H1 (cell line): ENCODE results near the gene ZMAT5. TPM values are rescaled to one million over a fixed set of nuclear protein-coding genes. Genes with fewer than 3 reads are reported as not detected.

Experiments used
- CTCF ChIA-PET: fragments of 300-600 bp; sonication (Branson Sonifier 250); formaldehyde crosslinking; loops from one replicate; lab custom pipeline; 2021; ENCODE audit not compliant: partially characterized antibody; lab: Charles Lee
- POLR2A ChIA-PET: fragments of 300-600 bp; sonication (Branson Sonifier 250); formaldehyde crosslinking; loops from one replicate; lab custom pipeline; 2021; ENCODE audit warnings: inconsistent platforms; ENCODE audit not compliant: partially characterized antibody; lab: Charles Lee
- DNase-seq, 2 experiments: peaks; one replicate each; pipeline versions ENCODE4 v3.0.0 to v3.0.0-alpha.2; 2010 to 2022; ENCODE audit warnings: low spot score in 2 of 2, low read depth in 1 of 2, mixed read lengths in 1 of 2
- FAIRE-seq: peaks from 2 replicates; lab custom pipeline; 2011; peaks lifted over from hg19 to GRCh38; lab: Jason Lieb, UNC
- H2AFZ ChIP-seq: 2 replicates; pipeline ENCODE4 v1.8.1; 2012; ENCODE audit warnings: low read length, inconsistent platforms
- H2AK5ac ChIP-seq: 2 replicates; pipeline ENCODE4 v1.6.1; 2013; ENCODE audit warnings: low read depth, low read length
- H2BK120ac ChIP-seq: replicated peaks from 2 replicates; pipeline ENCODE3; 2013; ENCODE audit warnings: low read depth, low read length, inconsistent platforms
- H2BK12ac ChIP-seq: 2 replicates; pipeline ENCODE4 v1.6.1; 2013; ENCODE audit warnings: low read depth, low read length
- H2BK15ac ChIP-seq: 2 replicates; pipeline ENCODE4 v1.6.1; 2013; ENCODE audit warnings: low read length
- H2BK20ac ChIP-seq: 2 replicates; pipeline ENCODE4 v1.6.1; 2013; ENCODE audit warnings: low read length
- H2BK5ac ChIP-seq: 2 replicates; pipeline ENCODE4 v1.6.1; 2013; ENCODE audit warnings: low read depth, low read length
- H3K14ac ChIP-seq: 2 replicates; pipeline ENCODE4 v1.6.1; 2013; ENCODE audit warnings: inconsistent platforms; ENCODE audit not compliant: insufficient read length
- H3K18ac ChIP-seq: 2 replicates; pipeline ENCODE4 v1.6.1; 2013; ENCODE audit warnings: low read length; ENCODE audit errors: extremely low read depth
- H3K23ac ChIP-seq: 2 replicates; pipeline ENCODE4 v1.6.1; 2013; ENCODE audit warnings: inconsistent platforms; ENCODE audit not compliant: insufficient read length
- H3K23me2 ChIP-seq: 2 replicates; pipeline ENCODE4 v1.6.1; 2013; ENCODE audit warnings: low read depth, low read length
- H3K27ac ChIP-seq: 2 replicates; pipeline ENCODE4 v1.6.1; 2011; ENCODE audit warnings: low read depth, low read length, inconsistent platforms
- H3K27me3 ChIP-seq, 4 experiments: replicated peaks in 1 of 4; 1 replicate in 1 of 4; 2 replicates in 3 of 4; pipeline versions ENCODE4 v1.6.1 to v1.8.1; 2011 to 2013; ENCODE audit warnings: low read length in 3 of 4, mild to moderate bottlenecking in 3 of 4, inconsistent platforms in 2 of 4, mixed read lengths in 2 of 4, moderate library complexity in 1 of 4; ENCODE audit not compliant: control insufficient read depth in 3 of 4, insufficient read depth in 3 of 4; ENCODE audit errors: extremely low read depth in 1 of 4
- H3K36me3 ChIP-seq, 4 experiments: 2 replicates each; pipeline versions ENCODE4 v1.6.1 to v1.8.1; 2011 to 2013; ENCODE audit warnings: mild to moderate bottlenecking in 4 of 4, low read length in 3 of 4, moderate library complexity in 2 of 4, control low read depth in 1 of 4, inconsistent platforms in 1 of 4; ENCODE audit not compliant: insufficient read depth in 4 of 4, control insufficient read depth in 2 of 4
- H3K4ac ChIP-seq: replicated peaks from 2 replicates; pipeline ENCODE3; 2013; ENCODE audit warnings: low read length, low read depth, mixed read lengths, inconsistent platforms; ENCODE audit not compliant: insufficient read length
- H3K4me1 ChIP-seq, 4 experiments: replicated peaks in 1 of 4; 1 replicate in 1 of 4; 2 replicates in 3 of 4; pipeline versions ENCODE4 v1.6.1 to v1.8.1; 2011 to 2013; ENCODE audit warnings: low read length in 3 of 4, inconsistent platforms in 2 of 4, mixed read lengths in 1 of 4; ENCODE audit not compliant: insufficient read depth in 4 of 4, control insufficient read depth in 3 of 4
- H3K4me2 ChIP-seq, 2 experiments: 2 replicates each; pipeline versions ENCODE4 v1.6.1 to v1.8.1; 2011 to 2013; ENCODE audit warnings: low read depth in 2 of 2, low read length in 2 of 2, control low read depth in 1 of 2, inconsistent platforms in 1 of 2, mild to moderate bottlenecking in 1 of 2; ENCODE audit not compliant: insufficient read depth in 1 of 2
- H3K4me3 ChIP-seq, 4 experiments: fragments of 200-600, 300-600 bp in 1 of 4; sonication (generic), shearing (Covaris generic), sonication (Bioruptor Twin) in 1 of 4; 2 replicates each; pipeline versions ENCODE4 v1.5.1 to v1.8.1; 2011 to 2016; ENCODE audit warnings: low read length in 4 of 4, low read depth in 3 of 4, control low read depth in 2 of 4, inconsistent platforms in 2 of 4, mild to moderate bottlenecking in 2 of 4, mixed read lengths in 1 of 4, moderate library complexity in 1 of 4; ENCODE audit not compliant: insufficient read depth in 2 of 4; ENCODE audit errors: extremely low read depth in 1 of 4
- H3K56ac ChIP-seq: replicated peaks from 2 replicates; pipeline ENCODE3; 2013; ENCODE audit warnings: low read depth, mild to moderate bottlenecking, mixed read lengths, low read length, inconsistent platforms; ENCODE audit not compliant: insufficient read length
- H3K79me1 ChIP-seq: 2 replicates; pipeline ENCODE4 v1.6.1; 2013; ENCODE audit warnings: low read depth, low read length, control low read depth
- H3K79me2 ChIP-seq, 2 experiments: 2 replicates each; pipeline versions ENCODE4 v1.6.1 to v1.8.1; 2012 to 2013; ENCODE audit warnings: low read length in 2 of 2, mild to moderate bottlenecking in 2 of 2, inconsistent platforms in 1 of 2; ENCODE audit not compliant: insufficient read depth in 2 of 2, control insufficient read depth in 1 of 2
- H3K9ac ChIP-seq, 4 experiments: replicated peaks in 1 of 4; 1 replicate in 1 of 4; 2 replicates in 3 of 4; pipeline versions ENCODE4 v1.6.1 to v1.8.1; 2011 to 2013; ENCODE audit warnings: low read depth in 3 of 4, low read length in 3 of 4, control low read depth in 2 of 4, mild to moderate bottlenecking in 2 of 4, moderate library complexity in 2 of 4, inconsistent platforms in 1 of 4; ENCODE audit errors: extremely low read depth in 1 of 4
- H3K9me3 ChIP-seq, 2 experiments: 2 replicates each; pipeline versions ENCODE4 v1.6.1 to v1.8.1; 2012 to 2013; ENCODE audit warnings: mild to moderate bottlenecking in 2 of 2, moderate library complexity in 2 of 2, control low read depth in 1 of 2, inconsistent platforms in 1 of 2, low read depth in 1 of 2, low read length in 1 of 2, mixed read lengths in 1 of 2; ENCODE audit not compliant: insufficient read depth in 2 of 2
- H4K20me1 ChIP-seq, 2 experiments: replicated peaks in 1 of 2; 2 replicates each; pipeline versions ENCODE3 to v1.8.1; 2011 to 2013; ENCODE audit warnings: inconsistent platforms in 2 of 2, low read length in 2 of 2, mild to moderate bottlenecking in 1 of 2; ENCODE audit not compliant: insufficient read depth in 2 of 2, control insufficient read depth in 1 of 2
- H4K5ac ChIP-seq: 2 replicates; pipeline ENCODE4 v1.6.1; 2013; ENCODE audit warnings: low read length, low read depth, mixed read lengths, inconsistent platforms; ENCODE audit not compliant: insufficient read length
- H4K8ac ChIP-seq: 2 replicates; pipeline ENCODE4 v1.8.0; 2013; ENCODE audit warnings: mild to moderate bottlenecking, moderate library complexity, low read length, inconsistent platforms; ENCODE audit not compliant: insufficient read depth; ENCODE audit errors: extremely low read depth
- H4K91ac ChIP-seq: replicated peaks from 2 replicates; pipeline ENCODE3; 2013; ENCODE audit warnings: low read length, mixed read lengths, inconsistent platforms; ENCODE audit not compliant: insufficient read length
- CHD1 ChIP-seq: IDR thresholded peaks from 2 replicates; pipeline ENCODE4 v1.6.1; 2012; ENCODE audit warnings: low read depth, low read length, improper control_type of control experiment
- CHD2 ChIP-seq: IDR thresholded peaks from 2 replicates; pipeline ENCODE4 v1.6.1; 2012; ENCODE audit warnings: low read length, improper control_type of control experiment
- EZH2 ChIP-seq: fragments of 200-600 bp; sonication (generic); IDR thresholded peaks from 2 replicates; pipeline ENCODE4 v1.7.1; 2012; ENCODE audit warnings: low read depth, mild to moderate bottlenecking, moderate library complexity, low read length, inconsistent platforms; ENCODE audit not compliant: severe bottlenecking
- FOSL1 ChIP-seq: IDR thresholded peaks from 2 replicates; pipeline ENCODE4 v1.6.1; 2011; ENCODE audit warnings: mild to moderate bottlenecking, low read depth, low read length, moderate library complexity; ENCODE audit not compliant: insufficient read depth
- GTF2F1 ChIP-seq: IDR thresholded peaks from 2 replicates; pipeline ENCODE4 v1.6.1; 2012; ENCODE audit warnings: low read depth, low read length, improper control_type of control experiment, borderline replicate concordance
- HDAC2 ChIP-seq, 2 experiments: fragments of 300-600 bp in 1 of 2; sonication (generic) in 1 of 2; IDR thresholded peaks; 2 replicates each; pipeline ENCODE4 v1.6.1; 2011 to 2012; ENCODE audit warnings: low read depth in 2 of 2, low read length in 2 of 2, mild to moderate bottlenecking in 2 of 2, moderate library complexity in 2 of 2, borderline replicate concordance in 1 of 2, inconsistent platforms in 1 of 2
- KDM4A ChIP-seq: IDR thresholded peaks from one replicate; pipeline ENCODE4 v1.7.1; 2012; ENCODE audit warnings: low read depth, mild to moderate bottlenecking, moderate library complexity, low read length, inconsistent platforms; ENCODE audit not compliant: severe bottlenecking
- KDM5A ChIP-seq: fragments of 200-600 bp; IDR thresholded peaks from 2 replicates; pipeline ENCODE4 v1.7.1; 2012; ENCODE audit warnings: mild to moderate bottlenecking, low read length, inconsistent platforms, mixed read lengths
- SIX5 ChIP-seq: IDR thresholded peaks from 2 replicates; pipeline ENCODE4 v1.6.1; 2011; ENCODE audit warnings: mild to moderate bottlenecking, low read depth, low read length
- SP1 ChIP-seq: IDR thresholded peaks from 2 replicates; pipeline ENCODE4 v1.6.1; 2011; ENCODE audit warnings: low read depth, low read length
- TAF1 ChIP-seq: IDR thresholded peaks from 2 replicates; pipeline ENCODE4 v1.6.1; 2011; ENCODE audit warnings: mild to moderate bottlenecking, low read depth, low read length
- WGBS, 2 experiments: shearing (Covaris generic) in 1 of 2; methylation state at CpG; one replicate each; pipeline versions ENCODE4 v1.1.6 to v1.1.7; 2013 to 2015; ENCODE audit warnings: low lambda C conversion rate in 2 of 2, mixed read lengths in 2 of 2, inconsistent platforms in 1 of 2, low coverage in 1 of 2, missing lambda C conversion rate in 1 of 2; ENCODE audit not compliant: insufficient replicate concordance in 2 of 2, insufficient coverage in 1 of 2, insufficient read length in 1 of 2; ENCODE audit errors: extremely low coverage in 1 of 2, missing lambda C conversion rate in 1 of 2; 5-methylcytosine and 5-hydroxymethylcytosine counted together
- polyA plus RNA-seq, 7 experiments: library from polyadenylated mRNA; depleted of rRNA in 3 of 7; stranded (reverse) in 5 of 7; unstranded in 2 of 7; fragments of >200 nt in 5 of 7; fragments of 200-250 nt in 2 of 7; gene quantifications; 1 replicate in 5 of 7; 2 replicates in 1 of 7; 4 replicates in 1 of 7; pipeline versions ENCODE4 v1.2.1 to v1.2.3, GENCODE V29; 2011 to 2013; ENCODE audit warnings: missing spikeins in 2 of 7, mixed read lengths in 2 of 7
- total RNA-seq: library from RNA; stranded (reverse); fragmentation: NEBNext Ultra II Directional; extraction: Animal tissue kit (Norgen Biotek cat#: 25700); gene quantifications from 2 replicates; pipeline ENCODE4 v1.2.1, GENCODE V29; 2021
- TF ChIP-seq, protein P1 (sequence below): IDR thresholded peaks from 2 replicates; pipeline ENCODE4 v1.6.1; 2012; ENCODE audit warnings: low read length, inconsistent platforms

ZMAT5 gene
- total and polyA plus RNA-seq, 2 of the 8 experiments (the other 6 are each of a cell fraction or from before 2014, with no cell fraction given), result 14.0 to 38.3 TPM

DNA sequence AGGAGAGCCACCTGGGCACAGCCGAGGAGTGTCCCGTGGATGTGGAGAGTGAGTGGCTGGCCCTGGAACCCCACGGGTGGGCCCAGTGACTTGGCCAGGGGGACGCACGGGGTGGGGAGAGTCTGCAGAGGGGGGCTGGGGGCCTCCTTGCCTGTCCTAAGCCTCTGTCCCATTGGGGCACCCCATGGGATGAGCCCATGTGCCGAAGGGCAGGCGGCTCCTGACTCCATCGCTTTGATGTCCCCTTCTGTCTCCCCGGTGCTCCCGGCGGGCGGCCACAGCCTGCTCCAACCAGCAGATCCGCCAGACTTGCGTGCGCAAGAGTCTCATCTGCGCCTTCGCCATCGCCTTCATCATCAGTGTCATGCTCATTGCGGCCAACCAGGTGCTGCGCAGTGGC is 37.6 kb downstream of the ZMAT5 start:
- H2AFZ ChIP-seq, result no peak overlapping the region
- no peak overlapping the region for H3K4me3 ChIP-seq
- no peaks in the 10 kb centered on the region for H3K36me3 ChIP-seq
- TF ChIP-seq TAF1, result no peak
- TF ChIP-seq CHD2, result no peak
- no peak for TF ChIP-seq KDM5A
- TF ChIP-seq SIX5, result no peak
- TF ChIP-seq EZH2, result no peak
- TF ChIP-seq KDM4A, result no peak
- TF ChIP-seq CHD1, result no peak
- no peak for TF ChIP-seq SP1
- no peak for TF ChIP-seq FOSL1
- TF ChIP-seq, protein P1, sequence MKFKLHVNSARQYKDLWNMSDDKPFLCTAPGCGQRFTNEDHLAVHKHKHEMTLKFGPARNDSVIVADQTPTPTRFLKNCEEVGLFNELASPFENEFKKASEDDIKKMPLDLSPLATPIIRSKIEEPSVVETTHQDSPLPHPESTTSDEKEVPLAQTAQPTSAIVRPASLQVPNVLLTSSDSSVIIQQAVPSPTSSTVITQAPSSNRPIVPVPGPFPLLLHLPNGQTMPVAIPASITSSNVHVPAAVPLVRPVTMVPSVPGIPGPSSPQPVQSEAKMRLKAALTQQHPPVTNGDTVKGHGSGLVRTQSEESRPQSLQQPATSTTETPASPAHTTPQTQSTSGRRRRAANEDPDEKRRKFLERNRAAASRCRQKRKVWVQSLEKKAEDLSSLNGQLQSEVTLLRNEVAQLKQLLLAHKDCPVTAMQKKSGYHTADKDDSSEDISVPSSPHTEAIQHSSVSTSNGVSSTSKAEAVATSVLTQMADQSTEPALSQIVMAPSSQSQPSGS, result no peak
- TF ChIP-seq GTF2F1, result no peak
- TF ChIP-seq HDAC2 (IDR thresholded peaks at IDR 0.05; ENCODE audit: borderline replicate concordance in 1 of 2, low read depth in 2 of 2, low read length in 2 of 2), result no peak

More for the DNA sequence above, 37.6 kb downstream of the ZMAT5 start:
- Histone ChIP-seq H3K23ac (no peak overlapping the region), H3K4me2 (no peak overlapping the region), H3K23me2 (no peaks in the 10 kb centered on the region), H4K8ac (no peak overlapping the region), H2AK5ac (no peak overlapping the region), H3K27me3 (peaks cover 0 to 2% (median under 1%) of the 10 kb centered on the region in 4 experiments; a peak in 2 of 7 replicates), H2BK15ac (no peak overlapping the region), H4K5ac (no peak overlapping the region), H3K4me1 (peaks cover 0 to 6% (median 4%) of the 10 kb centered on the region in 4 experiments; a peak in 6 of 7 replicates), H4K20me1 (no peaks in the 10 kb centered on the region), H2BK120ac (no peak overlapping the region), H3K56ac (no peak overlapping the region), H3K79me2 (no peaks in the 10 kb centered on the region), H3K9me3 (no peaks in the 10 kb centered on the region), H2BK12ac (no peak overlapping the region), H4K91ac (no peak overlapping the region), H3K79me1 (no peaks in the 10 kb centered on the region), H3K14ac (no peak overlapping the region), H3K4ac (no peak overlapping the region), H3K27ac (no peak overlapping the region), H2BK5ac (no peak overlapping the region), H3K9ac (no peak overlapping the region), H3K18ac (no peak overlapping the region), H2BK20ac (no peak overlapping the region)
- DNase-seq (no peak), FAIRE-seq (no peak)
- ChIA-PET POLR2A (no interaction called here), CTCF (no interaction called here)
- 93% methylated on average over 17 of the region's 20 CpGs; no CpG with 5 or more reads in 1 of the 2 experiments for WGBS, 2 experiments
